ENCODE measurements around the gene GSTA3.

GRCh38 chr6:52877168-52877567, 32.3 kb downstream of the GSTA3 start:
- TF ChIP-seq CTCF (IDR thresholded peaks at IDR 0.05) (no peak), EZH2 (IDR thresholded peaks at IDR 0.05) (no peak)

Data from neural progenitor cell (in vitro differentiated cells).